CD14-positive monocyte (primary cell): ENCODE data around the gene PKM. TPM values are rescaled to one million over a fixed set of nuclear protein-coding genes. Genes with fewer than 3 reads are reported as not detected.
A peak's percentile ranks its signal among the peaks of the same experiment; 100 is the strongest.

Experiments used
- DNase-seq, 3 donors: peaks; one replicate each; pipeline ENCODE4 v3.0.0-alpha.2; 2011 to 2022
- H2AFZ ChIP-seq: 2 replicates; pipeline ENCODE4 v1.6.0; 2012; ENCODE audit warnings: mild to moderate bottlenecking, low read depth, low read length, inconsistent platforms; ENCODE audit not compliant: insufficient read depth, poor library complexity, severe bottlenecking
- H3K27ac ChIP-seq, 2 donors: 1 replicate in 1 of 2; 2 replicates in 1 of 2; pipeline ENCODE4 v1.5.1; 2012 to 2013; ENCODE audit warnings: low read length in 2 of 2, control low read depth in 1 of 2, inconsistent platforms in 1 of 2, low read depth in 1 of 2, mild to moderate bottlenecking in 1 of 2
- H3K27me3 ChIP-seq, 2 donors: one replicate each; pipeline versions ENCODE4 v1.6.0 to v1.6.1; 2011 to 2013; ENCODE audit warnings: low read length in 2 of 2; ENCODE audit not compliant: control insufficient read depth in 2 of 2, insufficient read depth in 2 of 2
- H3K36me3 ChIP-seq, 2 donors: replicated peaks in 1 of 2; 1 replicate in 1 of 2; 2 replicates in 1 of 2; pipeline versions ENCODE4 v1.5.1 to v1.6.1; 2012 to 2013; ENCODE audit warnings: low read length in 2 of 2, control low read depth in 1 of 2, inconsistent platforms in 1 of 2, mild to moderate bottlenecking in 1 of 2; ENCODE audit not compliant: insufficient read depth in 2 of 2, control insufficient read depth in 1 of 2
- H3K4me1 ChIP-seq, 2 donors: 1 replicate in 1 of 2; 2 replicates in 1 of 2; pipeline versions ENCODE4 v1.5.1 to v1.6.1; 2012 to 2013; ENCODE audit warnings: low read length in 2 of 2, control low read depth in 1 of 2, inconsistent platforms in 1 of 2, mild to moderate bottlenecking in 1 of 2, moderate library complexity in 1 of 2; ENCODE audit not compliant: insufficient read depth in 2 of 2, control insufficient read depth in 1 of 2
- H3K4me2 ChIP-seq: replicated peaks from 2 replicates; pipeline ENCODE3; 2012; ENCODE audit warnings: low read length, moderate library complexity, mild to moderate bottlenecking; ENCODE audit not compliant: poor library complexity, severe bottlenecking; ENCODE audit errors: extremely low read depth
- H3K4me3 ChIP-seq, 3 experiments: fragments of 200-600 bp in 1 of 3; sonication (generic) in 1 of 3; replicated peaks in 1 of 3; 1 replicate in 2 of 3; 2 replicates in 1 of 3; pipeline ENCODE4 v1.5.1; 2011 to 2013; ENCODE audit warnings: low read length in 3 of 3, mild to moderate bottlenecking in 3 of 3, control low read depth in 2 of 3, low read depth in 2 of 3, inconsistent platforms in 1 of 3, moderate library complexity in 1 of 3
- H3K79me2 ChIP-seq: 2 replicates; pipeline ENCODE4 v1.6.0; 2012; ENCODE audit warnings: mild to moderate bottlenecking, control low read depth, inconsistent platforms, low read length, moderate library complexity; ENCODE audit not compliant: insufficient read depth
- H3K9ac ChIP-seq: 2 replicates; pipeline ENCODE4 v1.6.0; 2017; ENCODE audit warnings: low read length, mild to moderate bottlenecking; ENCODE audit not compliant: insufficient read depth, poor library complexity, severe bottlenecking
- H3K9me3 ChIP-seq, 2 donors: replicated peaks in 1 of 2; 1 replicate in 1 of 2; 2 replicates in 1 of 2; pipeline versions ENCODE4 v1.5.1 to v1.6.1; 2012 to 2013; ENCODE audit warnings: low read length in 2 of 2, control low read depth in 1 of 2; ENCODE audit not compliant: control insufficient read depth in 1 of 2, insufficient read depth in 1 of 2
- H4K20me1 ChIP-seq: 2 replicates; pipeline ENCODE4 v1.6.0; 2012; ENCODE audit warnings: mild to moderate bottlenecking, low read length, control low read depth, moderate library complexity; ENCODE audit not compliant: insufficient read depth
- H3K27ac Mint-ChIP-seq, 7 donors: one replicate each; pipeline ENCODE4 v1.8.0; 2020; ENCODE audit warnings: mild to moderate bottlenecking in 7 of 7, mixed read lengths in 7 of 7, moderate library complexity in 6 of 7, inconsistent platforms in 2 of 7
- H3K27me3 Mint-ChIP-seq, 3 donors: one replicate each; pipeline ENCODE4 v1.8.0; 2021 to 2022; ENCODE audit warnings: low read depth in 3 of 3, mild to moderate bottlenecking in 3 of 3, mixed read lengths in 3 of 3, moderate library complexity in 3 of 3, inconsistent platforms in 1 of 3
- H3K36me3 Mint-ChIP-seq, 2 donors: one replicate each; pipeline ENCODE4 v1.8.0; 2020; ENCODE audit warnings: mixed read lengths in 2 of 2, inconsistent platforms in 1 of 2, mild to moderate bottlenecking in 1 of 2
- H3K4me1 Mint-ChIP-seq: one replicate; pipeline ENCODE4 v1.8.0; 2020; ENCODE audit warnings: mild to moderate bottlenecking, mixed read lengths
- H3K4me3 Mint-ChIP-seq, 2 donors: one replicate each; pipeline ENCODE4 v1.8.0; 2020; ENCODE audit warnings: mild to moderate bottlenecking in 2 of 2, mixed read lengths in 2 of 2, moderate library complexity in 1 of 2
- H3K9me3 Mint-ChIP-seq, 7 donors: one replicate each; pipeline ENCODE4 v1.8.0; 2020 to 2022; ENCODE audit warnings: mixed read lengths in 7 of 7, mild to moderate bottlenecking in 6 of 7, moderate library complexity in 6 of 7, inconsistent platforms in 2 of 7
- WGBS: methylation state at CpG from one replicate; pipeline ENCODE4 v1.1.5; 2013; ENCODE audit warnings: missing lambda C conversion rate; ENCODE audit not compliant: insufficient coverage; 5-methylcytosine and 5-hydroxymethylcytosine counted together
- intact Hi-C, 2 donors: fragments of 100-400 bp; cut with micrococcal nuclease; formaldehyde crosslinking; loops; one replicate each; pipeline versions ENCODE4 v1.15.0 to v1.15.1; 2023
- polyA plus RNA-seq, 3 donors: library from polyadenylated mRNA; depleted of rRNA in 1 of 3; unstranded in 2 of 3; stranded (reverse) in 1 of 3; fragments of 300-500 nt in 2 of 3; fragments of >200 nt in 1 of 3; fragmentation: Illumina TruSeq in 2 of 3; gene quantifications; 1 replicate in 2 of 3; 2 replicates in 1 of 3; pipeline ENCODE4 v1.2.3, GENCODE V29; 2012 to 2021
- TF ChIP-seq, protein P1 (sequence below): fragments of 200-600 bp; IDR thresholded peaks from one replicate; pipeline ENCODE4 v1.8.0; 2022; ENCODE audit warnings: antibody characterized with exemption, mild to moderate bottlenecking

PKM gene
- polyA plus RNA-seq, 3 donors = 544 to 999 (median 986) TPM

DNA sequence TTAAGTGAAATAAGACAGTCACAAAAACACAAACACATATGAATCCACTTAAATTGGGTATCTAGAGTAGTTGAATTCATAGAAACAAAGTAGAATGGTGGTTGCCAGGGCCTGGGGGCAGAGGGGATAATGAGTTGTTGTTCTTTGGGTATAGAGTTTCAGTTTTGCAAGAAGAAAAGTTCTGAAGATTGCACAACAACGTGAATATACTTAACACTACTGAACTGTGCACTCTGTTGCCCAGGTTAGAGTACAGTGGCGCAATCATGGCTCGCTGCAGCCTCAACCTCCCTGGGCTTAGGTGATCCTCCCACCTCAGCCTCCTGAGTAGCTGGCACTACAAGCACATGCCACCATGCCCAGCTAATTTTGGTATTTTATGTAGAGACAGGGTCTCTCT lies 48.3 kb downstream of the PKM start:
- Mint-ChIP-seq H3K27me3 (peaks cover 23 to 35% (median 32%) of the 10 kb centered on the region in 3 donors), H3K4me1 (peaks cover 3% of the 10 kb centered on the region), H3K9me3 (peaks cover 0 to 7% (median 0%) of the 10 kb centered on the region in 7 donors), H3K36me3 (no peaks in the 10 kb centered on the region), H3K4me3 (peak overlapping the region in 1 of 2 donors; percentile 4), H3K27ac (no peak overlapping the region)
- WGBS = 50% methylated on average over 2 of the region's 3 CpGs
- no peaks in the 10 kb centered on the region for H3K4me1 ChIP-seq
- H2AFZ ChIP-seq = no peak overlapping the region
- H3K4me3 ChIP-seq = no peak overlapping the region
- DNase-seq = no peak
- no peaks in the 10 kb centered on the region for H3K36me3 ChIP-seq
- H3K4me2 ChIP-seq = no peak overlapping the region
- intact Hi-C loops = no loop called here
- H3K27me3 ChIP-seq = peaks cover 13 to 28% of the 10 kb centered on the region in 2 donors
- H4K20me1 ChIP-seq = no peaks in the 10 kb centered on the region
- TF ChIP-seq, protein P1, sequence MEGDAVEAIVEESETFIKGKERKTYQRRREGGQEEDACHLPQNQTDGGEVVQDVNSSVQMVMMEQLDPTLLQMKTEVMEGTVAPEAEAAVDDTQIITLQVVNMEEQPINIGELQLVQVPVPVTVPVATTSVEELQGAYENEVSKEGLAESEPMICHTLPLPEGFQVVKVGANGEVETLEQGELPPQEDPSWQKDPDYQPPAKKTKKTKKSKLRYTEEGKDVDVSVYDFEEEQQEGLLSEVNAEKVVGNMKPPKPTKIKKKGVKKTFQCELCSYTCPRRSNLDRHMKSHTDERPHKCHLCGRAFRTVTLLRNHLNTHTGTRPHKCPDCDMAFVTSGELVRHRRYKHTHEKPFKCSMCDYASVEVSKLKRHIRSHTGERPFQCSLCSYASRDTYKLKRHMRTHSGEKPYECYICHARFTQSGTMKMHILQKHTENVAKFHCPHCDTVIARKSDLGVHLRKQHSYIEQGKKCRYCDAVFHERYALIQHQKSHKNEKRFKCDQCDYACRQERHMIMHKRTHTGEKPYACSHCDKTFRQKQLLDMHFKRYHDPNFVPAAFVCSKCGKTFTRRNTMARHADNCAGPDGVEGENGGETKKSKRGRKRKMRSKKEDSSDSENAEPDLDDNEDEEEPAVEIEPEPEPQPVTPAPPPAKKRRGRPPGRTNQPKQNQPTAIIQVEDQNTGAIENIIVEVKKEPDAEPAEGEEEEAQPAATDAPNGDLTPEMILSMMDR = no peak
- H3K9me3 ChIP-seq = peaks cover 0 to 9% of the 10 kb centered on the region in 2 donors
- no peak overlapping the region for H3K27ac ChIP-seq
- H3K79me2 ChIP-seq = no peaks in the 10 kb centered on the region
- H3K9ac ChIP-seq = no peak overlapping the region

DNA sequence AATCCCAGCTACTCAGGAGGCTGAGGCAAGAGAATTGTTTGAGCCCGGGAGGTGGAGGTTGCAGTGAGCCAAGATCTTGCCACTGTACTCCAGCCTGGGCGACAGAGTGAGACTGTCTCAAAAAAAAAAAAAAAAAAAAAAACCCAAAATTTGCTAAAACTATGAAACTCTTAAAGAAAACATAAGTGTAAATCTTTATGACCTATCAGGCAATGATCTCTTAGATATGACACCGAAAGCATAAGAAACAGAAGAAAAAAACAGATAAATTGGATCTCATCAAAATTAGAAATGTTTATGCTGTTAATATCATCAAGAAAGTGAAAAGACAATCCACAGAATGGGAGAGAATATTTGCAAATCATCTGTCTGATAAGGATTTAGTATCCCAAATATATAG lies 48.7 kb downstream of the PKM start:
- peaks cover 13 to 28% of the 10 kb centered on the region in 2 donors for H3K27me3 ChIP-seq
- no peaks in the 10 kb centered on the region for H3K79me2 ChIP-seq
- no peak overlapping the region for H3K4me3 ChIP-seq
- Mint-ChIP-seq H3K27me3 (peaks cover 23 to 32% (median 32%) of the 10 kb centered on the region in 3 donors), H3K4me1 (peaks cover 3% of the 10 kb centered on the region), H3K36me3 (no peaks in the 10 kb centered on the region), H3K9me3 (peaks cover 0 to 7% (median 0%) of the 10 kb centered on the region in 7 donors), H3K27ac (no peak overlapping the region), H3K4me3 (no peak overlapping the region)
- WGBS = no CpG with 5 or more reads among the region's 3 CpGs
- no peak overlapping the region for H2AFZ ChIP-seq
- DNase-seq = no peak
- H3K9ac ChIP-seq = no peak overlapping the region
- H3K4me2 ChIP-seq = no peak overlapping the region
- H4K20me1 ChIP-seq = no peaks in the 10 kb centered on the region
- intact Hi-C loops = no loop called here
- no peaks in the 10 kb centered on the region for H3K4me1 ChIP-seq
- H3K9me3 ChIP-seq = peaks cover 0 to 9% of the 10 kb centered on the region in 2 donors
- no peak overlapping the region for H3K27ac ChIP-seq
- TF ChIP-seq, protein P1 = no peak
- H3K36me3 ChIP-seq = no peaks in the 10 kb centered on the region
